Vagina (tissue), 2 donors: Measurements from ENCODE around the gene PIK3R1.

Source experiments
- CTCF ChIP-seq, 3 experiments: fragments of 450-650 bp in 2 of 3; fragments of 200-600 bp in 1 of 3; sonication (generic) in 1 of 3; IDR thresholded peaks; one replicate each; pipeline ENCODE4 v1.5.1; 2017 to 2019; ENCODE audit warnings: antibody characterized with exemption in 3 of 3, mild to moderate bottlenecking in 2 of 3, moderate library complexity in 2 of 3
- POLR2AphosphoS5 ChIP-seq, 2 donors: sonication (generic); formaldehyde crosslinking; IDR thresholded peaks; one replicate each; pipeline ENCODE4 v1.9.0; 2017; ENCODE audit warnings: antibody characterized with exemption in 2 of 2, mild to moderate bottlenecking in 2 of 2, low read depth in 1 of 2; ENCODE audit not compliant: insufficient read depth in 1 of 2

GRCh38 chr5:68215898-68216244 lies 315 bp downstream of the PIK3R1 start:
- TF ChIP-seq CTCF (IDR thresholded peaks at IDR 0.05) (no peak), POLR2AphosphoS5 (IDR thresholded peaks at IDR 0.05; ENCODE audit: insufficient read depth in 1 of 2, low read depth in 1 of 2) (no peak)
